Measurements from ENCODE around the gene GATAD2B. TPM values are rescaled to one million over a fixed set of nuclear protein-coding genes. Genes with fewer than 3 reads are reported as not detected.

GATAD2B gene
- total and polyA plus RNA-seq, 2 of the 4 experiments (the other 2 are of a cell fraction) = 3.8 to 6.2 TPM

GRCh38 chr1:153962088-153963029 lies 39.6 kb upstream of the GATAD2B start:
- dilution Hi-C loops (cut with HindIII; ENCODE audit: low sequenced_read_pairs, unreplicated experiment) (no loop called here), in situ Hi-C loops (cut with MboI; ENCODE audit: low sequenced_read_pairs) (loop anchor here (25.0 kb wide), 1 partner anchor 425 kb away; the partner anchor contains the start of genes S100A3, S100A4, S100A5 and S100A6)
- no peak for ATAC-seq (ENCODE audit: low read depth)

More at GRCh38 chr1:153962088-153963029, 39.6 kb upstream of the GATAD2B start:
- Histone ChIP-seq H3K4me2 (ENCODE audit: low read depth, low read length) (peak overlapping the region; percentile 92), H2BK15ac (ENCODE audit: low read depth, low read length) (no peak overlapping the region), H3K79me1 (ENCODE audit: low read depth in 1 of 2, low read length in 2 of 2) (peaks cover 9 to 63% of the 10 kb centered on the region in 2 experiments), H3K9me1 (ENCODE audit: insufficient read depth, low read length) (peaks cover 13% of the 10 kb centered on the region; the same call in 1 of the 2 replicates), H3K56ac (ENCODE audit: extremely low read depth, insufficient read depth, low read length) (peak overlapping the region; percentile 62; the same call in 1 of the 2 replicates), H3K18ac (ENCODE audit: low read depth, low read length) (peak overlapping the region; percentile 64), H2BK5ac (ENCODE audit: low read depth, low read length, poor library complexity, severe bottlenecking) (peak overlapping the region; percentile 92), H2BK120ac (ENCODE audit: low read depth, low read length) (peak overlapping the region; percentile 72), H4K8ac (ENCODE audit: low read depth in 2 of 2, low read length in 2 of 2) (peak overlapping the region; percentile 70 to 92; a peak in 3 of 4 replicates), H3K9me3 (ENCODE audit: control insufficient read depth, insufficient read depth, low read length) (no peaks in the 10 kb centered on the region), H3K27ac (ENCODE audit: insufficient read depth, low read length) (peak overlapping the region; percentile 92), H3K4me1 (ENCODE audit: control insufficient read depth, insufficient read depth, low read length) (peaks cover 7% of the 10 kb centered on the region), H2AFZ (replicated peaks; ENCODE audit: low read length, poor library complexity) (peak overlapping the region; percentile 98), H3K14ac (replicated peaks; ENCODE audit: low read depth, low read length) (peak overlapping the region; percentile 97), H3K4me3 (ENCODE audit: insufficient read depth, low read depth, low read length) (peak overlapping the region; percentile 76), H3K27me3 (ENCODE audit: control insufficient read depth, insufficient read depth, low read length) (no peaks in the 10 kb centered on the region), H3K9ac (ENCODE audit: low read depth, low read length) (peak overlapping the region; percentile 92), H2AK5ac (ENCODE audit: low read depth, low read length) (peak overlapping the region; percentile 96), H4K5ac (ENCODE audit: low read depth, low read length) (peak overlapping the region; percentile 78), H4K20me1 (ENCODE audit: insufficient read depth, low read length) (peaks cover 12% of the 10 kb centered on the region), H2AK9ac (replicated peaks; ENCODE audit: low read depth, low read length, poor library complexity) (peak overlapping the region; percentile 99), H3K23ac (ENCODE audit: low read depth, low read length) (peak overlapping the region; percentile 98), H3K4ac (ENCODE audit: low read depth, low read length) (peak overlapping the region; percentile 96), H4K91ac (ENCODE audit: insufficient read depth, low read depth, low read length) (peak overlapping the region; percentile 81), H2BK20ac (ENCODE audit: low read depth, low read length) (peak overlapping the region; percentile 30; the same call in 1 of the 2 replicates), H3K36me3 (ENCODE audit: control insufficient read depth, insufficient read depth, low read length) (peaks cover 13% of the 10 kb centered on the region; the same call in 1 of the 2 replicates)
- ChIA-PET CTCF (interaction anchor here (0.6 to 2.1 kb wide), 4 partner anchors 13 to 118 kb away, joined by 3 to 10 read pairs (median 6); partner anchors contain the start of genes DENND4B and RAB13), POLR2A (ENCODE audit: unreplicated experiment) (no interaction called here)
- no TSS peak for BruUV-seq (replicated peaks)
- peak; percentile 33; the same call in 1 of the 2 replicates for TF ChIP-seq BHLHE40 (IDR thresholded peaks at IDR 0.05; ENCODE audit: low read depth, low read length)
- TF ChIP-seq USF2 (IDR thresholded peaks at IDR 0.05; ENCODE audit: low read depth, low read length) = peak; percentile 55; the same call in 1 of the 2 replicates
- peak; percentile 40; the same call in 1 of the 2 replicates for TF ChIP-seq FOS (IDR thresholded peaks at IDR 0.05; ENCODE audit: low read depth, low read length)
- TF ChIP-seq RAD21 (IDR thresholded peaks at IDR 0.05; ENCODE audit: low read length) = no peak
- TF ChIP-seq MAZ (IDR thresholded peaks at IDR 0.05; ENCODE audit: borderline replicate concordance, low read depth, low read length) = peak; percentile 40; the same call in 1 of the 2 replicates
- DNase-seq = peak; percentile 60
- intact Hi-C loops (cut with micrococcal nuclease) = loop anchor here (2.0 kb wide), 1 partner anchor 24 kb away; the partner anchor contains the start of gene RAB13
- WGBS, 2 experiments (ENCODE audit: extremely low coverage in 2 of 2, insufficient read length in 1 of 2) = 10% methylated on average over 2 of the region's 16 CpGs; no CpG with 5 or more reads in 1 of the 2 experiments
